Measurements from ENCODE around the gene LNX2. TPM values are rescaled to one million over a fixed set of nuclear protein-coding genes. Genes with fewer than 3 reads are reported as not detected.

The LNX2 gene
- total RNA-seq, 2 experiments from 2014 or later: 6.8 to 9.7 TPM

DNA sequence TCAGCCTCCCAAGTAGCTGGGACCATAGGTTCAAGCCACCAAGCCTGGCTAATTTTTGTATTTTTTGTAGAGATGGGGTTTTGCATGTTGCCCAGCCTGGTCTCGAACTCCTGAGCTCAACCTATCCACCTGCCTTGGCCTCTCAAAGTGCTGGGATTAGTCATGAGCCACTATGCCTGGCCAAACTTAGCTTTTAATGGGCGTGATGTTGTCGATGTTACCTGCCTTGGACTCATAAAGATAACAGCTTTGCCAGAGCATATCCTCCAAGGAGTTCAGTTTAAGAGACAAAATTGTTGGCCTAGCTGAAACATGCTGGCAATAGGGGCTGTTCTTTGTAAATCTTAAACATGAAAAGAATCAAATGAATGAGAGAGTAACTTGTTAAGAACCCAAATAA, 14.5 kb upstream of the LNX2 start:
- intact Hi-C loops (cut with micrococcal nuclease; ENCODE audit: unreplicated experiment): no loop called here
- TF ChIP-seq EZH2phosphoT487 (IDR thresholded peaks at IDR 0.05; ENCODE audit: borderline replicate concordance, low read depth, low read length): no peak
- H3K4me1 ChIP-seq (ENCODE audit: insufficient read depth, low read length, poor library complexity, severe bottlenecking): no peaks in the 10 kb centered on the region
- H3K4me3 ChIP-seq (ENCODE audit: low read depth, low read length, poor library complexity, severe bottlenecking): no peak overlapping the region
- no peaks in the 10 kb centered on the region for H3K9me3 ChIP-seq (ENCODE audit: low read length)
- BruUV-seq (replicated peaks): no TSS peak
- H2AFZ ChIP-seq (ENCODE audit: low read length): no peak overlapping the region
- POLR2A ChIA-PET: interaction anchor here (0.6 to 1.4 kb wide), 2 partner anchors 87 to 250 kb away, joined by 3 to 6 read pairs; no protein-coding TSS in a partner anchor
- no peak overlapping the region for H3K27ac ChIP-seq (ENCODE audit: low read depth, low read length, poor library complexity, severe bottlenecking)
- H3K4me2 ChIP-seq (ENCODE audit: low read length): no peak overlapping the region
- H3K9me2 ChIP-seq (ENCODE audit: insufficient read depth, low read length): no peaks in the 10 kb centered on the region
- H4K20me1 ChIP-seq (ENCODE audit: insufficient read depth, low read length): peaks cover 4% of the 10 kb centered on the region; the same call in 1 of the 2 replicates
- H3K79me2 ChIP-seq (ENCODE audit: insufficient read depth, low read depth, low read length): peaks cover 78% of the 10 kb centered on the region
- H3K36me3 ChIP-seq (ENCODE audit: insufficient read depth, low read length): peaks cover 73% of the 10 kb centered on the region
- CTCF ChIA-PET (ENCODE audit: unreplicated experiment): no interaction called here
- DNase-seq (ENCODE audit: low spot score): no peak

DNA sequence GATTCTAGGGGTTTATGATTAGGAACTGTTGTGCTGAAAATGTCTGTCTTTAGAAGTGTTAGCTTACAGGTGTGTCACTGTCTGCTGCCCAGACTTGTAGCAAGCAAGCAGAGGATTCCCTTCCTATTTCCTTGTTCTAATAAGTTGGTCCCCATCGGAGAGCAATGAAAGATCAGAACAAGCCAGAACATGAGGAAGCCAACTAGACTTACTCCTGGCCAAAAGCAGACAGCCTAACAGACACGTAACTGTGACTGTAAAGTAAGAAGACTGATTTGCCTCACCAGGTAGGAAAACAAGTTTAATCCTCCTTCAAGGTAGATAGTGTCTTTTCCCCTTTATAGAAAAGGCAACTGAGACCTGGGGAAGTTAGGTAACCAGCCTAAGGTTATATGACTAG, 13.9 kb upstream of the LNX2 start:
- H3K79me2 ChIP-seq (ENCODE audit: insufficient read depth, low read depth, low read length): peaks cover 77% of the 10 kb centered on the region
- ChIA-PET CTCF (ENCODE audit: unreplicated experiment) (no interaction called here), POLR2A (no interaction called here)
- H3K9me3 ChIP-seq (ENCODE audit: low read length): no peaks in the 10 kb centered on the region
- no peaks in the 10 kb centered on the region for H3K9me2 ChIP-seq (ENCODE audit: insufficient read depth, low read length)
- no peak overlapping the region for H3K4me2 ChIP-seq (ENCODE audit: low read length)
- H4K20me1 ChIP-seq (ENCODE audit: insufficient read depth, low read length): peaks cover 4% of the 10 kb centered on the region; the same call in 1 of the 2 replicates
- intact Hi-C loops (cut with micrococcal nuclease; ENCODE audit: unreplicated experiment): no loop called here
- H3K36me3 ChIP-seq (ENCODE audit: insufficient read depth, low read length): peaks cover 72% of the 10 kb centered on the region
- no peak overlapping the region for H2AFZ ChIP-seq (ENCODE audit: low read length)
- no peak for DNase-seq (ENCODE audit: low spot score)
- no peak overlapping the region for H3K27ac ChIP-seq (ENCODE audit: low read depth, low read length, poor library complexity, severe bottlenecking)
- TF ChIP-seq EZH2phosphoT487 (IDR thresholded peaks at IDR 0.05; ENCODE audit: borderline replicate concordance, low read depth, low read length): no peak
- TF ChIP-seq, protein P1, sequence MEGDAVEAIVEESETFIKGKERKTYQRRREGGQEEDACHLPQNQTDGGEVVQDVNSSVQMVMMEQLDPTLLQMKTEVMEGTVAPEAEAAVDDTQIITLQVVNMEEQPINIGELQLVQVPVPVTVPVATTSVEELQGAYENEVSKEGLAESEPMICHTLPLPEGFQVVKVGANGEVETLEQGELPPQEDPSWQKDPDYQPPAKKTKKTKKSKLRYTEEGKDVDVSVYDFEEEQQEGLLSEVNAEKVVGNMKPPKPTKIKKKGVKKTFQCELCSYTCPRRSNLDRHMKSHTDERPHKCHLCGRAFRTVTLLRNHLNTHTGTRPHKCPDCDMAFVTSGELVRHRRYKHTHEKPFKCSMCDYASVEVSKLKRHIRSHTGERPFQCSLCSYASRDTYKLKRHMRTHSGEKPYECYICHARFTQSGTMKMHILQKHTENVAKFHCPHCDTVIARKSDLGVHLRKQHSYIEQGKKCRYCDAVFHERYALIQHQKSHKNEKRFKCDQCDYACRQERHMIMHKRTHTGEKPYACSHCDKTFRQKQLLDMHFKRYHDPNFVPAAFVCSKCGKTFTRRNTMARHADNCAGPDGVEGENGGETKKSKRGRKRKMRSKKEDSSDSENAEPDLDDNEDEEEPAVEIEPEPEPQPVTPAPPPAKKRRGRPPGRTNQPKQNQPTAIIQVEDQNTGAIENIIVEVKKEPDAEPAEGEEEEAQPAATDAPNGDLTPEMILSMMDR (conservative IDR thresholded peaks at IDR 0.05; ENCODE audit: low read length): no peak
- no peak overlapping the region for H3K4me3 ChIP-seq (ENCODE audit: low read depth, low read length, poor library complexity, severe bottlenecking)
- no peaks in the 10 kb centered on the region for H3K4me1 ChIP-seq (ENCODE audit: insufficient read depth, low read length, poor library complexity, severe bottlenecking)
- BruUV-seq (replicated peaks): no TSS peak

DNA sequence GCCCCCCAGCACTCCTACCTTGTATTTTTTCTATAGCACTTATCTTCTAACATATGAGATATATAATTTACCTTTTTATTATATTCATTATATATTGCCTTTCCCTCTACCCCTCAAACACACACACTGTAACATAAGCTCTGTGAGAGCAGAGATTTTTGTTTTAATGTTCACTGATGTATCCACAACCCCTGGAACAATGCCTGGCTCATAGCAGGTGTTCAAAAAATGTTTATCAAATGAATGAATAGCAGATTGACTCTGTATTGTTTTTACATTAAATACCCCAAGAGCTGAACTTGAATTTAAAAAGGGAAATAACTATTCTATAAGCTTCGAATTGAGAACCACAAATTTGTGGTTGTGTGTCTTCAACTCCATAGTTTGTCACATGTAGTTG, 12.3 kb upstream of the LNX2 start:
- Histone ChIP-seq H3K9me3 (ENCODE audit: low read length) (no peaks in the 10 kb centered on the region), H4K20me1 (ENCODE audit: insufficient read depth, low read length) (peaks cover 13% of the 10 kb centered on the region), H3K4me2 (ENCODE audit: low read length) (no peak overlapping the region), H3K4me3 (ENCODE audit: low read depth, low read length, poor library complexity, severe bottlenecking) (no peak overlapping the region), H3K79me2 (ENCODE audit: insufficient read depth, low read depth, low read length) (peaks cover 77% of the 10 kb centered on the region), H3K27ac (ENCODE audit: low read depth, low read length, poor library complexity, severe bottlenecking) (no peak overlapping the region), H3K9me2 (ENCODE audit: insufficient read depth, low read length) (no peaks in the 10 kb centered on the region), H2AFZ (ENCODE audit: low read length) (no peak overlapping the region), H3K4me1 (ENCODE audit: insufficient read depth, low read length, poor library complexity, severe bottlenecking) (no peaks in the 10 kb centered on the region), H3K36me3 (ENCODE audit: insufficient read depth, low read length) (peaks cover 78% of the 10 kb centered on the region)
- no TSS peak for BruUV-seq (replicated peaks)
- POLR2A ChIA-PET: interaction anchor here (0.8 to 1.9 kb wide), 4 partner anchors 9 to 188 kb away, joined by 3 to 7 read pairs (median 4); partner anchors contain the start of genes LNX2 and POLR1D
- TF ChIP-seq, protein P1 (conservative IDR thresholded peaks at IDR 0.05; ENCODE audit: low read length): no peak
- no peak for TF ChIP-seq EZH2phosphoT487 (IDR thresholded peaks at IDR 0.05; ENCODE audit: borderline replicate concordance, low read depth, low read length)
- DNase-seq (ENCODE audit: low spot score): no peak
- intact Hi-C loops (cut with micrococcal nuclease; ENCODE audit: unreplicated experiment): no loop called here
- CTCF ChIA-PET (ENCODE audit: unreplicated experiment): no interaction called here

Measured in OCI-LY7 (cell line).